Ovary (tissue), 3 donors: ENCODE results near the gene LITAF.

Experiments used
- CTCF ChIP-seq, 3 donors: fragments of 450-650 bp in 2 of 3; fragments of 200-600 bp in 1 of 3; IDR thresholded peaks; one replicate each; pipeline versions ENCODE4 v1.5.1 to v1.8.0; 2016 to 2022; ENCODE audit warnings: antibody characterized with exemption in 3 of 3, mild to moderate bottlenecking in 1 of 3
- EP300 ChIP-seq: sonication (generic); formaldehyde crosslinking; IDR thresholded peaks from one replicate; pipeline ENCODE4 v1.6.1; 2017; ENCODE audit warnings: antibody characterized with exemption
- POLR2A ChIP-seq: fragments of 450-650 bp; IDR thresholded peaks from one replicate; pipeline ENCODE4 v1.6.1; 2017; ENCODE audit warnings: antibody characterized with exemption, mild to moderate bottlenecking, moderate library complexity
- donor health status: DM: no; HTN: no; CAD: no.

GRCh38 chr16:11529285-11529684, 57.4 kb downstream of the LITAF start:
- TF ChIP-seq POLR2A (no peak), CTCF (IDR thresholded peaks at IDR 0.05) (no peak), EP300 (no peak)
